Measurements from ENCODE around the gene ACAA1. TPM values are rescaled to one million over a fixed set of nuclear protein-coding genes. Genes with fewer than 3 reads are reported as not detected.

Gene ACAA1
- total and polyA plus RNA-seq, 4 donors = 220 to 410 (median 340) TPM

GRCh38 chr3:38153221-38153620 is 16.3 kb upstream of the ACAA1 start (continued):
- TF ChIP-seq ATF3 (IDR thresholded peaks at IDR 0.05) = no peak

- Histone ChIP-seq H3K4me1 (ENCODE audit: control insufficient read depth in 4 of 4, insufficient read depth in 4 of 4, low read length in 3 of 4) (no peaks in the 10 kb centered on the region), H3K9me3 (ENCODE audit: control insufficient read depth in 4 of 4, low read length in 3 of 4) (no peaks in the 10 kb centered on the region), H3K4me3 (ENCODE audit: low read depth in 1 of 3, low read length in 3 of 3) (no peak overlapping the region), H3K36me3 (ENCODE audit: control insufficient read depth in 4 of 4, insufficient read depth in 3 of 4, low read depth in 1 of 4, low read length in 3 of 4) (no peaks in the 10 kb centered on the region), H3K9ac (ENCODE audit: low read depth in 1 of 2, low read length in 2 of 2) (no peak overlapping the region), H3K27ac (ENCODE audit: low read depth in 1 of 2, low read length in 2 of 2) (no peak overlapping the region), H3K27me3 (ENCODE audit: control insufficient read depth in 4 of 4, insufficient read depth in 4 of 4, low read length in 3 of 4) (no peaks in the 10 kb centered on the region)
- DNase-seq (ENCODE audit: low spot score) = no peak
- no peak for TF ChIP-seq NR2F2 (IDR thresholded peaks at IDR 0.05)
- TF ChIP-seq SP1 (IDR thresholded peaks at IDR 0.05) = no peak
- no peak for TF ChIP-seq EGR1 (IDR thresholded peaks at IDR 0.05; ENCODE audit: low read depth in 2 of 2)
- no peak for TF ChIP-seq GABPA (IDR thresholded peaks at IDR 0.05 in 1 of 2, conservative IDR thresholded peaks at IDR 0.05 in 1 of 2)
- no peak for TF ChIP-seq YY1 (IDR thresholded peaks at IDR 0.05)
- no peak for TF ChIP-seq CTCF (IDR thresholded peaks at IDR 0.05; ENCODE audit: low read depth, low read length, missing input control)
- TF ChIP-seq JUND (IDR thresholded peaks at IDR 0.05) = no peak
- no peak for TF ChIP-seq HNF4G (IDR thresholded peaks at IDR 0.05)
- no peak for TF ChIP-seq RXRA (IDR thresholded peaks at IDR 0.05)
- TF ChIP-seq ZBTB33 (IDR thresholded peaks at IDR 0.05) = no peak
- TF ChIP-seq FOXA2 (IDR thresholded peaks at IDR 0.05) = no peak
- 94% methylated on average over 2 of the region's 2 CpGs for WGBS
Measured at GRCh38 chr3:38152609-38153008, 15.7 kb upstream of the ACAA1 start.

- no peak for DNase-seq (ENCODE audit: low spot score)
- no peak overlapping the region for H3K4me3 ChIP-seq (ENCODE audit: low read depth in 1 of 3, low read length in 3 of 3)
Measured at GRCh38 chr3:38151667-38152265, 14.8 kb upstream of the ACAA1 start.

More at GRCh38 chr3:38151667-38152265, 14.8 kb upstream of the ACAA1 start:
- no peak overlapping the region for H3K9ac ChIP-seq (ENCODE audit: low read depth in 1 of 2, low read length in 2 of 2)
- WGBS = 88% methylated on average over 3 of the region's 3 CpGs
- no peaks in the 10 kb centered on the region for H3K4me1 ChIP-seq (ENCODE audit: control insufficient read depth in 4 of 4, insufficient read depth in 4 of 4, low read length in 3 of 4)
- TF ChIP-seq MAX (IDR thresholded peaks at IDR 0.05) (no peak), HNF4A (conservative IDR thresholded peaks at IDR 0.05) (no peak), YY1 (IDR thresholded peaks at IDR 0.05) (no peak), CTCF (IDR thresholded peaks at IDR 0.05; ENCODE audit: low read depth, low read length, missing input control) (no peak)
- no peaks in the 10 kb centered on the region for H3K27me3 ChIP-seq (ENCODE audit: control insufficient read depth in 4 of 4, insufficient read depth in 4 of 4, low read length in 3 of 4)
- H3K27ac ChIP-seq (ENCODE audit: low read depth in 1 of 2, low read length in 2 of 2) = peak overlapping the region in 1 of 2 donors; percentile 19
- no peaks in the 10 kb centered on the region for H3K9me3 ChIP-seq (ENCODE audit: control insufficient read depth in 4 of 4, low read length in 3 of 4)
- no peaks in the 10 kb centered on the region for H3K36me3 ChIP-seq (ENCODE audit: control insufficient read depth in 4 of 4, insufficient read depth in 3 of 4, low read depth in 1 of 4, low read length in 3 of 4)

Data from liver (tissue), 9 donors.